Smooth muscle cell (in vitro differentiated cells): ENCODE data around the gene BCLAF1. TPM values are rescaled to one million over a fixed set of nuclear protein-coding genes. Genes with fewer than 3 reads are reported as not detected.

Experiments used
- DNase-seq: peaks from one replicate; lab custom pipeline; 2025; ENCODE audit not compliant: unreplicated experiment; lab: John Stamatoyannopoulos, UW
- H2AFZ ChIP-seq: fragments of 200-600 bp; sonication (generic); 2 replicates; pipeline ENCODE4 v1.6.0; 2016; ENCODE audit warnings: antibody characterized with exemption, low read depth, mild to moderate bottlenecking
- H3F3A ChIP-seq: fragments of 200-600 bp; sonication (generic); 2 replicates; pipeline ENCODE4 v1.6.0; 2017; ENCODE audit warnings: antibody characterized with exemption, low read depth
- H3K27ac ChIP-seq: fragments of 200-600 bp; sonication (generic); 2 replicates; pipeline ENCODE4 v1.5.1; 2016; ENCODE audit warnings: low read depth, mild to moderate bottlenecking
- H3K27me3 ChIP-seq: fragments of 200-600 bp; sonication (generic); 2 replicates; pipeline ENCODE4 v1.6.1; 2016; ENCODE audit warnings: low read depth, mild to moderate bottlenecking
- H3K36me3 ChIP-seq: fragments of 200-600 bp; sonication (generic); 2 replicates; pipeline ENCODE4 v1.5.1; 2016; ENCODE audit warnings: low read depth
- H3K4me1 ChIP-seq: fragments of 200-600 bp; sonication (generic); 2 replicates; pipeline ENCODE4 v1.5.1; 2016; ENCODE audit warnings: low read depth
- H3K4me2 ChIP-seq: fragments of 200-600 bp; sonication (generic); 2 replicates; pipeline ENCODE4 v1.6.0; 2016; ENCODE audit warnings: mild to moderate bottlenecking
- H3K4me3 ChIP-seq: fragments of 200-600 bp; sonication (generic); 2 replicates; pipeline ENCODE4 v1.5.1; 2016; ENCODE audit warnings: mild to moderate bottlenecking
- H3K79me2 ChIP-seq: fragments of 200-600 bp; sonication (generic); 2 replicates; pipeline ENCODE4 v1.6.0; 2016; ENCODE audit warnings: low read depth, mild to moderate bottlenecking
- H3K9ac ChIP-seq: fragments of 200-600 bp; sonication (generic); 2 replicates; pipeline ENCODE4 v1.6.0; 2016; ENCODE audit warnings: low read depth
- H3K9me3 ChIP-seq: fragments of 200-600 bp; sonication (generic); replicated peaks from 2 replicates; pipeline ENCODE4 v1.5.1; 2016; ENCODE audit warnings: low read depth
- H4K20me1 ChIP-seq: fragments of 200-600 bp; sonication (generic); 2 replicates; pipeline ENCODE4 v1.6.0; 2016; ENCODE audit warnings: low read depth
- CTCF ChIP-seq: fragments of 200-600 bp; sonication (generic); IDR thresholded peaks from 2 replicates; pipeline ENCODE4 v1.5.1; 2017; ENCODE audit warnings: borderline replicate concordance, mild to moderate bottlenecking, antibody characterized with exemption; ENCODE audit not compliant: insufficient read depth, poor library complexity, severe bottlenecking
- WGBS: methylation state at CpG from one replicate; pipeline ENCODE4 v1.1.7; 2016; ENCODE audit warnings: low lambda C conversion rate; 5-methylcytosine and 5-hydroxymethylcytosine counted together
- polyA plus RNA-seq: library from polyadenylated mRNA; unstranded; fragments of >200 nt; fragmentation: Nextera tagmentation; extraction: Ambion mirVana; gene quantifications from 2 replicates; pipeline ENCODE4 v1.2.1, GENCODE V29; 2016
- total RNA-seq: library from RNA; depleted of rRNA; stranded (reverse); fragments of >200 nt; gene quantifications from 2 replicates; pipeline ENCODE4 v1.2.3, GENCODE V29; 2014

BCLAF1 gene
- total and polyA plus RNA-seq, 2 experiments from 2014 or later, result 61.1 to 151 TPM

GRCh38 chr6:136337121-136337520 lies 47.5 kb upstream of the BCLAF1 start:
- no peaks in the 10 kb centered on the region for H3F3A ChIP-seq
- no peak for DNase-seq
- H3K36me3 ChIP-seq, result no peaks in the 10 kb centered on the region
- no peak overlapping the region for H3K4me2 ChIP-seq
- H3K9me3 ChIP-seq, result no peaks in the 10 kb centered on the region
- no peaks in the 10 kb centered on the region for H3K4me1 ChIP-seq
- 76% methylated on average over 3 of the region's 3 CpGs for WGBS
- H3K79me2 ChIP-seq, result no peaks in the 10 kb centered on the region
- no peaks in the 10 kb centered on the region for H4K20me1 ChIP-seq
- no peak overlapping the region for H3K9ac ChIP-seq
- H3K27ac ChIP-seq, result no peak overlapping the region
- TF ChIP-seq CTCF, result no peak
- no peak overlapping the region for H2AFZ ChIP-seq
- H3K27me3 ChIP-seq, result no peaks in the 10 kb centered on the region
- H3K4me3 ChIP-seq, result no peak overlapping the region

GRCh38 chr6:136335736-136336363 lies 46.2 kb upstream of the BCLAF1 start:
- WGBS, result 90% methylated on average over 12 of the region's 12 CpGs
- no peak overlapping the region for H3K4me3 ChIP-seq

GRCh38 chr6:136334853-136335252 lies 45.2 kb upstream of the BCLAF1 start:
- no peak overlapping the region for H2AFZ ChIP-seq
- 81% methylated on average over 9 of the region's 9 CpGs for WGBS
- no peaks in the 10 kb centered on the region for H3F3A ChIP-seq
- H3K4me3 ChIP-seq, result no peak overlapping the region
- no peak for TF ChIP-seq CTCF
- H3K79me2 ChIP-seq, result no peaks in the 10 kb centered on the region
- no peak overlapping the region for H3K9ac ChIP-seq
- no peaks in the 10 kb centered on the region for H3K27me3 ChIP-seq
- H3K4me1 ChIP-seq, result no peaks in the 10 kb centered on the region
- H4K20me1 ChIP-seq, result no peaks in the 10 kb centered on the region
- H3K36me3 ChIP-seq, result no peaks in the 10 kb centered on the region
- DNase-seq, result no peak
- H3K9me3 ChIP-seq, result no peaks in the 10 kb centered on the region
- H3K27ac ChIP-seq, result no peak overlapping the region
- H3K4me2 ChIP-seq, result no peak overlapping the region

More at GRCh38 chr6:136335736-136336363, 46.2 kb upstream of the BCLAF1 start:
- no peaks in the 10 kb centered on the region for H3F3A ChIP-seq
- TF ChIP-seq CTCF, result no peak
- H3K9me3 ChIP-seq, result no peaks in the 10 kb centered on the region
- no peak overlapping the region for H3K9ac ChIP-seq
- H3K27ac ChIP-seq, result no peak overlapping the region
- no peak overlapping the region for H2AFZ ChIP-seq
- H4K20me1 ChIP-seq, result no peaks in the 10 kb centered on the region
- H3K4me1 ChIP-seq, result no peaks in the 10 kb centered on the region
- H3K79me2 ChIP-seq, result no peaks in the 10 kb centered on the region
- no peaks in the 10 kb centered on the region for H3K27me3 ChIP-seq
- H3K4me2 ChIP-seq, result no peak overlapping the region
- DNase-seq, result no peak
- H3K36me3 ChIP-seq, result no peaks in the 10 kb centered on the region

- Histone ChIP-seq H2AFZ (no peak overlapping the region), H3K27me3 (no peaks in the 10 kb centered on the region), H3K4me3 (no peak overlapping the region), H3K4me2 (no peak overlapping the region), H3K27ac (no peak overlapping the region), H3K4me1 (no peaks in the 10 kb centered on the region), H4K20me1 (no peaks in the 10 kb centered on the region), H3F3A (no peaks in the 10 kb centered on the region), H3K36me3 (no peaks in the 10 kb centered on the region), H3K9me3 (no peaks in the 10 kb centered on the region), H3K9ac (no peak overlapping the region), H3K79me2 (no peaks in the 10 kb centered on the region)
- no peak for DNase-seq
- 93% methylated on average over 13 of the region's 13 CpGs for WGBS
- TF ChIP-seq CTCF, result no peak
Measured at GRCh38 chr6:136334465-136334846, 44.8 kb upstream of the BCLAF1 start.
